WTC11 (cell line): Measurements from ENCODE around the gene ATG4C. TPM values are rescaled to one million over a fixed set of nuclear protein-coding genes. Genes with fewer than 3 reads are reported as not detected.

Experiments
- ATAC-seq: fragments of 200-7000 bp; cut with Tn5 transposase; 2 replicates; pipeline ENCODE4 v1.10.0; 2021; ENCODE audit warnings: mild to moderate bottlenecking, moderate library complexity
- CTCF ChIA-PET: fragments of 300-600 bp; sonication (Branson Sonifier 250); formaldehyde crosslinking; loops from one replicate; lab custom pipeline; 2021; ENCODE audit warnings: antibody characterized with exemption; lab: Charles Lee
- POLR2A ChIA-PET: fragments of 350-600 bp; sonication (Branson Sonifier 250); formaldehyde crosslinking; loops from one replicate; lab custom pipeline; 2021; ENCODE audit warnings: antibody characterized with exemption; lab: Charles Lee
- DNase-seq: peaks from one replicate; pipeline ENCODE4 v3.0.0; 2021; ENCODE audit warnings: low spot score
- H3K27ac Mint-ChIP-seq: 2 replicates; pipeline ENCODE4 v1.8.0; 2021; ENCODE audit warnings: mixed read lengths
- H3K27me3 Mint-ChIP-seq: 2 replicates; pipeline ENCODE4 v1.8.0; 2021; ENCODE audit warnings: low read depth, mild to moderate bottlenecking, moderate library complexity, mixed read lengths
- H3K36me3 Mint-ChIP-seq: 2 replicates; pipeline ENCODE4 v1.8.0; 2021; ENCODE audit warnings: mixed read lengths
- H3K4me1 Mint-ChIP-seq: 2 replicates; pipeline ENCODE4 v1.8.0; 2022; ENCODE audit warnings: mixed read lengths
- H3K4me3 Mint-ChIP-seq: 2 replicates; pipeline ENCODE4 v1.8.0; 2021; ENCODE audit warnings: mild to moderate bottlenecking, moderate library complexity, mixed read lengths
- H3K9me3 Mint-ChIP-seq: 2 replicates; pipeline ENCODE4 v1.8.0; 2021; ENCODE audit warnings: mixed read lengths
- AR ChIP-seq: fragments of 250-450 bp; sonication (Bioruptor Pico); IDR thresholded peaks from 2 replicates; pipeline ENCODE4 v1.9.0; 2021; ENCODE audit warnings: mild to moderate bottlenecking
- ATF3 ChIP-seq: sonication (generic); formaldehyde crosslinking; conservative IDR thresholded peaks from 2 replicates; pipeline ENCODE4 v1.8.1; 2022; ENCODE audit warnings: mild to moderate bottlenecking, missing genetic modification reagents
- CDX4 ChIP-seq: fragments of 250-450 bp; sonication (Bioruptor Pico); IDR thresholded peaks from 2 replicates; pipeline ENCODE4 v1.9.0; 2021; ENCODE audit warnings: moderate library complexity, mild to moderate bottlenecking, inconsistent platforms, borderline replicate concordance
- EMX1 ChIP-seq: fragments of 250-450 bp; sonication (Bioruptor Pico); IDR thresholded peaks from 2 replicates; pipeline ENCODE4 v1.8.0; 2021; ENCODE audit warnings: mild to moderate bottlenecking
- ESRRA ChIP-seq: sonication (generic); formaldehyde crosslinking; IDR thresholded peaks from 2 replicates; pipeline ENCODE4 v1.8.1; 2022; ENCODE audit warnings: mild to moderate bottlenecking, missing genetic modification reagents, borderline replicate concordance
- IRF1 ChIP-seq: sonication (generic); formaldehyde crosslinking; IDR thresholded peaks from 2 replicates; pipeline ENCODE4 v1.8.0; 2023; ENCODE audit warnings: missing genetic modification reagents
- IRF2 ChIP-seq: sonication (generic); formaldehyde crosslinking; IDR thresholded peaks from 2 replicates; pipeline ENCODE4 v1.8.0; 2022; ENCODE audit warnings: low read depth, missing genetic modification reagents, borderline replicate concordance
- KAT7 ChIP-seq: sonication (generic); formaldehyde crosslinking; IDR thresholded peaks from 2 replicates; pipeline ENCODE4 v1.8.1; 2023; ENCODE audit warnings: missing genetic modification reagents, mild to moderate bottlenecking, borderline replicate concordance
- MAX ChIP-seq: sonication (generic); formaldehyde crosslinking; IDR thresholded peaks from 2 replicates; pipeline ENCODE4 v1.8.0; 2022; ENCODE audit warnings: mild to moderate bottlenecking, missing genetic modification reagents
- NFE2L1 ChIP-seq: sonication (generic); formaldehyde crosslinking; IDR thresholded peaks from 2 replicates; pipeline ENCODE4 v1.8.1; 2023; ENCODE audit warnings: missing genetic modification reagents
- NR3C1 ChIP-seq: sonication (generic); formaldehyde crosslinking; conservative IDR thresholded peaks from 2 replicates; pipeline ENCODE4 v1.8.1; 2023; ENCODE audit warnings: low read depth, mild to moderate bottlenecking, missing genetic modification reagents
- RORB ChIP-seq: fragments of 250-450 bp; sonication (Bioruptor Pico); IDR thresholded peaks from 2 replicates; pipeline ENCODE4 v1.9.0; 2021; ENCODE audit warnings: mild to moderate bottlenecking
- SMAD4 ChIP-seq: sonication (generic); formaldehyde crosslinking; IDR thresholded peaks from 2 replicates; pipeline ENCODE4 v1.8.0; 2022; ENCODE audit warnings: mild to moderate bottlenecking, missing genetic modification reagents
- ZMAT4 ChIP-seq: fragments of 250-450 bp; sonication (Bioruptor Pico); IDR thresholded peaks from 2 replicates; pipeline ENCODE4 v1.9.0; 2021; ENCODE audit warnings: mild to moderate bottlenecking
- ZNF263 ChIP-seq: sonication (generic); formaldehyde crosslinking; IDR thresholded peaks from 2 replicates; pipeline ENCODE4 v1.8.1; 2022; ENCODE audit warnings: low read depth, mild to moderate bottlenecking, moderate library complexity, missing genetic modification reagents
- ZNF512 ChIP-seq: sonication (generic); formaldehyde crosslinking; IDR thresholded peaks from 2 replicates; pipeline ENCODE4 v1.8.1; 2022; ENCODE audit warnings: missing genetic modification reagents, borderline replicate concordance
- ZSCAN18 ChIP-seq: fragments of 250-450 bp; sonication (Bioruptor Pico); IDR thresholded peaks from 2 replicates; pipeline ENCODE4 v2.1.2; 2022; ENCODE audit warnings: mild to moderate bottlenecking, moderate library complexity
- total RNA-seq: library from RNA; stranded (reverse); gene quantifications from 3 replicates; pipeline ENCODE4 v1.2.3, GENCODE V29; 2021

The ATG4C gene
- total RNA-seq, 1 experiment from 2014 or later: 16.6 TPM

GRCh38 chr1:62903522-62903921 lies 119.6 kb downstream of the ATG4C start:
- H3K4me1 Mint-ChIP-seq: peaks cover 17% of the 10 kb centered on the region
- H3K36me3 Mint-ChIP-seq: no peaks in the 10 kb centered on the region
- DNase-seq: no peak
- H3K27ac Mint-ChIP-seq: no peak overlapping the region
- ChIA-PET CTCF (no interaction called here), POLR2A (no interaction called here)
- no peak overlapping the region for H3K4me3 Mint-ChIP-seq
- no peaks in the 10 kb centered on the region for H3K27me3 Mint-ChIP-seq
- TF ChIP-seq ESRRA (CRISPR knock-in tag): no peak
- TF ChIP-seq ZNF512 (CRISPR knock-in tag): no peak
- TF ChIP-seq CDX4 (CRISPR knock-in tag): no peak
- no peak for TF ChIP-seq NR3C1 (CRISPR knock-in tag)
- no peak for TF ChIP-seq SMAD4 (CRISPR knock-in tag)
- TF ChIP-seq ATF3 (CRISPR knock-in tag): no peak
- no peak for TF ChIP-seq MAX (CRISPR knock-in tag)
- TF ChIP-seq IRF2 (CRISPR knock-in tag): no peak
- no peak for TF ChIP-seq EMX1
- no peak for TF ChIP-seq ZMAT4 (CRISPR knock-in tag)
- TF ChIP-seq RORB (CRISPR knock-in tag): no peak
- TF ChIP-seq IRF1 (CRISPR knock-in tag): no peak
- TF ChIP-seq AR (CRISPR knock-in tag): no peak
- TF ChIP-seq ZSCAN18 (CRISPR knock-in tag): no peak
- TF ChIP-seq KAT7 (CRISPR knock-in tag): no peak
- no peak for TF ChIP-seq NFE2L1 (CRISPR knock-in tag)
- TF ChIP-seq ZNF263 (CRISPR knock-in tag): no peak
- no peak for ATAC-seq
- H3K9me3 Mint-ChIP-seq: no peaks in the 10 kb centered on the region
